HL-60 (cell line): ENCODE measurements around the gene RYR2.

Source experiments
- CTCF ChIP-seq: IDR thresholded peaks from one replicate; pipeline ENCODE4 v1.5.1; 2011; ENCODE audit warnings: low read length, control low read depth, inconsistent platforms; ENCODE audit not compliant: insufficient read depth
- POLR2AphosphoS5 ChIP-seq: IDR thresholded peaks from 2 replicates; pipeline ENCODE4 v1.6.1; 2012; ENCODE audit warnings: low read depth
- SPI1 ChIP-seq: IDR thresholded peaks from 2 replicates; pipeline ENCODE4 v1.6.1; 2012; ENCODE audit warnings: low read depth, mild to moderate bottlenecking, borderline replicate concordance

DNA sequence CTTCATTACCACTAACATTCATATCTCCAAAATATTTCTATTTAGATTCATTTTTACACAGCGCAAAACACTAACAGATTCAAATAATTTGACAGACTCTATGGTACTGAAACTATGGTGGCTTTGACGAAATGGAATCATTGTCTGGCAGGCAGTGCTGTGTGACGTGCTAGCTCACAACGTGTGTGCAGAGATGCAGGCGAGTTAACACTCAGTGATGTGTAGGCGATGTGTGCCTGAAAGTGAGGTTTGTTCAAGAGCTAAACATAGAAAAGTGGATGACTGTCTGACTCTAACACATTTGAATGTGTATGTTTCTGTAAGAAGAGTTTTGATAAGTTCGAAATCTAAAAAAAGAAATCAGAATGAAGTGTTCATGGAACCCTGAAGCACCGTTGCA lies 97.7 kb downstream of the RYR2 start:
- no peak for TF ChIP-seq CTCF
- TF ChIP-seq SPI1 = no peak
- no peak for TF ChIP-seq POLR2AphosphoS5
